Cortex of kidney (tissue), 1 donor: ENCODE data around the gene PON3.
"Not testable (repeated sequence)": the region's sequence is repeated elsewhere in the genome, so short reads cannot be mapped to it uniquely, and the experiment has no call there.

Source experiments
- DNase-seq: peaks from one replicate; lab custom pipeline; 2025; lab: John Stamatoyannopoulos, UW

Gene PON3

GRCh38 chr7:95411666-95412065 lies 15.5 kb upstream of the PON3 start:
- no peak for DNase-seq

GRCh38 chr7:95411036-95411435 lies 14.9 kb upstream of the PON3 start:
- no peak for DNase-seq

GRCh38 chr7:95407751-95408150 lies 11.6 kb upstream of the PON3 start:
- no peak for DNase-seq

GRCh38 chr7:95405800-95406199 lies 9.6 kb upstream of the PON3 start:
- no peak for DNase-seq

- DNase-seq, result no peak
These were observed 9.0 kb upstream of the PON3 start for GRCh38 chr7:95405208-95405607.

GRCh38 chr7:95404316-95404865 lies 8.2 kb upstream of the PON3 start:
- no peak for DNase-seq

- no peak for DNase-seq
These were observed 2.2 kb upstream of the PON3 start for GRCh38 chr7:95398155-95398940.

- DNase-seq, result no peak
These were observed 1.2 kb upstream of the PON3 start for GRCh38 chr7:95397381-95397780.

- DNase-seq, result no peak
These were observed 430 bp downstream of the PON3 start for GRCh38 chr7:95395755-95396135.

GRCh38 chr7:95394370-95394769 lies 1.8 kb downstream of the PON3 start:
- DNase-seq, result no peak

GRCh38 chr7:95391761-95392160 lies 4.4 kb downstream of the PON3 start:
- no peak for DNase-seq

- no peak for DNase-seq
These were observed 6.7 kb downstream of the PON3 start for GRCh38 chr7:95389516-95389915.

- not testable (repeated sequence) for DNase-seq
These were observed 16.7 kb downstream of the PON3 start for GRCh38 chr7:95379457-95379856.

GRCh38 chr7:95376632-95377400 lies 19.4 kb downstream of the PON3 start:
- no peak for DNase-seq

GRCh38 chr7:95375591-95376257 lies 20.5 kb downstream of the PON3 start:
- no peak for DNase-seq

GRCh38 chr7:95373323-95373722 lies 22.9 kb downstream of the PON3 start:
- DNase-seq, result no peak

GRCh38 chr7:95368235-95368634 lies 27.9 kb downstream of the PON3 start:
- no peak for DNase-seq

- no peak for DNase-seq
These were observed 28.6 kb downstream of the PON3 start for GRCh38 chr7:95367606-95368005.

GRCh38 chr7:95365151-95365550 lies 31.0 kb downstream of the PON3 start:
- DNase-seq, result no peak

- DNase-seq, result no peak
These were observed 38.6 kb downstream of the PON3 start for GRCh38 chr7:95357623-95358022.

- DNase-seq, result no peak
These were observed 53.4 kb downstream of the PON3 start for GRCh38 chr7:95342642-95343307.

GRCh38 chr7:95342029-95342428 lies 54.1 kb downstream of the PON3 start:
- no peak for DNase-seq
